ENCODE results near the gene RAVER1.

RAVER1 gene

GRCh38 chr19:10364644-10365043, 31.3 kb upstream of the RAVER1 start:
- no peaks in the 10 kb centered on the region for H3K4me1 ChIP-seq
- H3K27me3 ChIP-seq (ENCODE audit: control insufficient read depth, insufficient read depth, low read length), result no peaks in the 10 kb centered on the region
- no peaks in the 10 kb centered on the region for H3K36me3 ChIP-seq (ENCODE audit: control insufficient read depth, insufficient read depth, low read length)
- H3K9ac ChIP-seq, result no peak overlapping the region
- no peaks in the 10 kb centered on the region for H3K79me2 ChIP-seq
- H3K4me2 ChIP-seq (ENCODE audit: low read length), result no peak overlapping the region
- H2AFZ ChIP-seq, result no peak overlapping the region
- H3K9me3 ChIP-seq (ENCODE audit: control insufficient read depth, low read length), result no peaks in the 10 kb centered on the region
- TF ChIP-seq CTCF (IDR thresholded peaks at IDR 0.05), result no peak
- no peak overlapping the region for H3K27ac ChIP-seq
- H3K4me3 ChIP-seq (ENCODE audit: low read depth, low read length), result no peak overlapping the region

- Histone ChIP-seq H3K9me3 (ENCODE audit: control insufficient read depth, low read length) (no peaks in the 10 kb centered on the region), H3K27me3 (ENCODE audit: control insufficient read depth, insufficient read depth, low read length) (no peaks in the 10 kb centered on the region), H2AFZ (no peak overlapping the region), H3K36me3 (ENCODE audit: control insufficient read depth, insufficient read depth, low read length) (no peaks in the 10 kb centered on the region), H3K4me1 (no peaks in the 10 kb centered on the region), H3K4me2 (ENCODE audit: low read length) (no peak overlapping the region), H3K9ac (no peak overlapping the region), H3K4me3 (ENCODE audit: low read depth, low read length) (no peak overlapping the region), H3K79me2 (no peaks in the 10 kb centered on the region), H3K27ac (no peak overlapping the region)
- TF ChIP-seq CTCF (IDR thresholded peaks at IDR 0.05), result no peak
These were observed 30.5 kb upstream of the RAVER1 start for GRCh38 chr19:10363789-10364281.

- Histone ChIP-seq H3K4me1 (no peaks in the 10 kb centered on the region), H3K36me3 (ENCODE audit: control insufficient read depth, insufficient read depth, low read length) (no peaks in the 10 kb centered on the region), H3K4me2 (ENCODE audit: low read length) (no peak overlapping the region), H3K9ac (no peak overlapping the region), H3K4me3 (ENCODE audit: low read depth, low read length) (no peak overlapping the region), H2AFZ (no peak overlapping the region), H3K27me3 (ENCODE audit: control insufficient read depth, insufficient read depth, low read length) (no peaks in the 10 kb centered on the region), H3K79me2 (no peaks in the 10 kb centered on the region), H3K27ac (no peak overlapping the region), H3K9me3 (ENCODE audit: control insufficient read depth, low read length) (no peaks in the 10 kb centered on the region)
- no peak for TF ChIP-seq CTCF (IDR thresholded peaks at IDR 0.05)
These were observed 28.9 kb upstream of the RAVER1 start for GRCh38 chr19:10362259-10362658.

GRCh38 chr19:10361569-10362011, 28.3 kb upstream of the RAVER1 start:
- H3K27me3 ChIP-seq (ENCODE audit: control insufficient read depth, insufficient read depth, low read length), result no peaks in the 10 kb centered on the region
- H3K4me2 ChIP-seq (ENCODE audit: low read length), result no peak overlapping the region
- no peaks in the 10 kb centered on the region for H3K9me3 ChIP-seq (ENCODE audit: control insufficient read depth, low read length)
- H3K27ac ChIP-seq, result no peak overlapping the region
- no peaks in the 10 kb centered on the region for H3K4me1 ChIP-seq
- H3K79me2 ChIP-seq, result no peaks in the 10 kb centered on the region
- H3K36me3 ChIP-seq (ENCODE audit: control insufficient read depth, insufficient read depth, low read length), result no peaks in the 10 kb centered on the region
- no peak overlapping the region for H3K4me3 ChIP-seq (ENCODE audit: low read depth, low read length)
- no peak overlapping the region for H3K9ac ChIP-seq
- no peak for TF ChIP-seq CTCF (IDR thresholded peaks at IDR 0.05)
- H2AFZ ChIP-seq, result no peak overlapping the region

GRCh38 chr19:10356431-10356830, 23.1 kb upstream of the RAVER1 start:
- H3K36me3 ChIP-seq (ENCODE audit: control insufficient read depth, insufficient read depth, low read length), result no peaks in the 10 kb centered on the region
- H3K4me2 ChIP-seq (ENCODE audit: low read length), result no peak overlapping the region
- H3K4me3 ChIP-seq (ENCODE audit: low read depth, low read length), result no peak overlapping the region
- no peak overlapping the region for H3K27ac ChIP-seq
- no peak for TF ChIP-seq CTCF (IDR thresholded peaks at IDR 0.05)
- H3K9ac ChIP-seq, result no peak overlapping the region
- H3K9me3 ChIP-seq (ENCODE audit: control insufficient read depth, low read length), result no peaks in the 10 kb centered on the region
- no peaks in the 10 kb centered on the region for H3K4me1 ChIP-seq
- no peak overlapping the region for H2AFZ ChIP-seq
- no peaks in the 10 kb centered on the region for H3K79me2 ChIP-seq
- H3K27me3 ChIP-seq (ENCODE audit: control insufficient read depth, insufficient read depth, low read length), result no peaks in the 10 kb centered on the region
